Measurements from ENCODE around the gene PBX3. TPM values are rescaled to one million over a fixed set of nuclear protein-coding genes. Genes with fewer than 3 reads are reported as not detected.

The PBX3 gene
- total RNA-seq, 4 donors from 2014 or later = 18.0 to 33.5 (median 24.2) TPM

GRCh38 chr9:125966959-125967711 is 220.0 kb downstream of the PBX3 start:
- 85 to 86% methylated on average over 11 of the region's 11 CpGs for whole genome bisulfite sequencing, 2 donors
- Histone ChIP-seq H3K4me3 (no peak overlapping the region), H3K27ac (no peak overlapping the region), H3K27me3 (no peaks in the 10 kb centered on the region), H3K4me1 (no peaks in the 10 kb centered on the region), H3K9me3 (no peaks in the 10 kb centered on the region), H3K36me3 (peaks cover 0 to 30% (median 0%) of the 10 kb centered on the region in 3 donors)
- TF ChIP-seq CTCF (IDR thresholded peaks at IDR 0.05) (no peak), EP300 (IDR thresholded peaks at IDR 0.05) (no peak), POLR2A (IDR thresholded peaks at IDR 0.05) (no peak)
- no peak for DNase-seq (ENCODE audit: low spot score in 2 of 2)

- H3K36me3 ChIP-seq = peaks cover 0 to 19% (median 0%) of the 10 kb centered on the region in 3 donors
- no peak for DNase-seq (ENCODE audit: low spot score in 2 of 2)
- no peak overlapping the region for H3K27ac ChIP-seq
- 60 to 80% methylated on average over 6 of the region's 6 CpGs for WGBS, 2 donors
- H3K4me1 ChIP-seq = no peaks in the 10 kb centered on the region
- no peaks in the 10 kb centered on the region for H3K27me3 ChIP-seq
- no peaks in the 10 kb centered on the region for H3K9me3 ChIP-seq
- H3K4me3 ChIP-seq = no peak overlapping the region
- TF ChIP-seq POLR2A (IDR thresholded peaks at IDR 0.05) = no peak
- no peak for TF ChIP-seq EP300 (IDR thresholded peaks at IDR 0.05)
- TF ChIP-seq CTCF (IDR thresholded peaks at IDR 0.05) = no peak
Measured at GRCh38 chr9:125968714-125969374, 221.7 kb downstream of the PBX3 start.

GRCh38 chr9:125969462-125969861 is 222.3 kb downstream of the PBX3 start:
- peaks cover 0 to 3% (median 0%) of the 10 kb centered on the region in 4 donors for H3K9me3 ChIP-seq
- H3K36me3 ChIP-seq = peaks cover 0 to 19% (median 0%) of the 10 kb centered on the region in 3 donors
- TF ChIP-seq POLR2A (IDR thresholded peaks at IDR 0.05) (no peak), EP300 (IDR thresholded peaks at IDR 0.05) (no peak), CTCF (IDR thresholded peaks at IDR 0.05) (no peak)
- no peaks in the 10 kb centered on the region for H3K4me1 ChIP-seq
- H3K4me3 ChIP-seq = no peak overlapping the region
- 80 to 81% methylated on average over 5 of the region's 5 CpGs for WGBS, 2 donors
- DNase-seq (ENCODE audit: low spot score in 2 of 2) = no peak
- H3K27ac ChIP-seq = no peak overlapping the region
- H3K27me3 ChIP-seq = no peaks in the 10 kb centered on the region

- 75 to 79% methylated on average over 5 of the region's 5 CpGs for WGBS, 2 donors
- TF ChIP-seq POLR2A (IDR thresholded peaks at IDR 0.05) (no peak), CTCF (IDR thresholded peaks at IDR 0.05) (no peak), EP300 (IDR thresholded peaks at IDR 0.05) (no peak)
- Histone ChIP-seq H3K36me3 (peaks cover 0 to 16% (median 0%) of the 10 kb centered on the region in 3 donors), H3K4me1 (no peaks in the 10 kb centered on the region), H3K27me3 (no peaks in the 10 kb centered on the region), H3K9me3 (peaks cover 0 to 7% (median 0%) of the 10 kb centered on the region in 4 donors), H3K4me3 (no peak overlapping the region), H3K27ac (no peak overlapping the region)
- no peak for DNase-seq (ENCODE audit: low spot score in 2 of 2)
Measured at GRCh38 chr9:125969868-125970267, 222.7 kb downstream of the PBX3 start.

- no peak for TF ChIP-seq POLR2A (IDR thresholded peaks at IDR 0.05)
- no peak for TF ChIP-seq CTCF (IDR thresholded peaks at IDR 0.05)
- TF ChIP-seq EP300 (IDR thresholded peaks at IDR 0.05) = no peak
- 87 to 89% methylated on average over 5 of the region's 5 CpGs for WGBS, 2 donors
- DNase-seq (ENCODE audit: low spot score in 2 of 2) = no peak
- Histone ChIP-seq H3K36me3 (peaks cover 0 to 11% (median 0%) of the 10 kb centered on the region in 3 donors), H3K27ac (no peak overlapping the region), H3K27me3 (no peaks in the 10 kb centered on the region), H3K4me1 (no peaks in the 10 kb centered on the region), H3K9me3 (peaks cover 0 to 9% (median 0%) of the 10 kb centered on the region in 4 donors), H3K4me3 (no peak overlapping the region)
Measured at GRCh38 chr9:125970340-125970739, 223.2 kb downstream of the PBX3 start.
